Osteocyte (in vitro differentiated cells): ENCODE results near the gene TMEM63A. TPM values are rescaled to one million over a fixed set of nuclear protein-coding genes. Genes with fewer than 3 reads are reported as not detected.
"Not testable (repeated sequence)": the region's sequence is repeated elsewhere in the genome, so short reads cannot be mapped to it uniquely, and the experiment has no call there.

Experiments
- DNase-seq: peaks from one replicate; pipeline ENCODE4 v3.0.0; 2021; ENCODE audit warnings: mixed read lengths; ENCODE audit not compliant: unreplicated experiment; ENCODE audit errors: extremely low spot score
- H3K27ac Mint-ChIP-seq: one replicate; pipeline ENCODE4 v1.8.0; 2021; ENCODE audit warnings: mild to moderate bottlenecking, mixed read lengths; ENCODE audit not compliant: unreplicated experiment
- H3K27me3 Mint-ChIP-seq: one replicate; pipeline ENCODE4 v1.8.0; 2021; ENCODE audit warnings: mixed read lengths; ENCODE audit not compliant: unreplicated experiment
- H3K36me3 Mint-ChIP-seq: one replicate; pipeline ENCODE4 v1.8.0; 2021; ENCODE audit warnings: mixed read lengths; ENCODE audit not compliant: unreplicated experiment
- H3K4me1 Mint-ChIP-seq: one replicate; pipeline ENCODE4 v1.8.0; 2021; ENCODE audit warnings: mixed read lengths; ENCODE audit not compliant: unreplicated experiment
- H3K4me3 Mint-ChIP-seq: one replicate; pipeline ENCODE4 v1.8.0; 2021; ENCODE audit warnings: mild to moderate bottlenecking, moderate library complexity, mixed read lengths; ENCODE audit not compliant: unreplicated experiment
- H3K9me3 Mint-ChIP-seq: one replicate; pipeline ENCODE4 v1.8.0; 2021; ENCODE audit warnings: mixed read lengths; ENCODE audit not compliant: unreplicated experiment
- CTCF ChIP-seq: fragments of 200-600 bp; sonication (generic); IDR thresholded peaks from 2 replicates; pipeline ENCODE4 v1.5.0; 2021; ENCODE audit warnings: antibody characterized with exemption, mild to moderate bottlenecking, moderate library complexity
- total RNA-seq: library from RNA; stranded (reverse); gene quantifications from 2 replicates; pipeline ENCODE4 v1.2.1, GENCODE V29; 2021

TMEM63A gene
- total RNA-seq, 1 donor from 2014 or later: 54.8 TPM

GRCh38 chr1:225840223-225840610, 42.0 kb downstream of the TMEM63A start:
- no peaks in the 10 kb centered on the region for H3K36me3 Mint-ChIP-seq
- no peak overlapping the region for H3K4me3 Mint-ChIP-seq
- DNase-seq: no peak
- H3K4me1 Mint-ChIP-seq: peaks cover 3% of the 10 kb centered on the region
- no peaks in the 10 kb centered on the region for H3K27me3 Mint-ChIP-seq
- TF ChIP-seq CTCF: no peak
- no peak overlapping the region for H3K27ac Mint-ChIP-seq
- no peaks in the 10 kb centered on the region for H3K9me3 Mint-ChIP-seq

GRCh38 chr1:225838793-225839192, 43.4 kb downstream of the TMEM63A start:
- Mint-ChIP-seq H3K4me3 (no peak overlapping the region), H3K4me1 (peaks cover 13% of the 10 kb centered on the region), H3K27ac (no peak overlapping the region), H3K9me3 (no peaks in the 10 kb centered on the region), H3K36me3 (peaks cover 3% of the 10 kb centered on the region), H3K27me3 (no peaks in the 10 kb centered on the region)
- no peak for TF ChIP-seq CTCF
- no peak for DNase-seq

GRCh38 chr1:225836296-225836695, 45.9 kb downstream of the TMEM63A start:
- peaks cover 12% of the 10 kb centered on the region for H3K36me3 Mint-ChIP-seq
- H3K4me1 Mint-ChIP-seq: peaks cover 13% of the 10 kb centered on the region
- H3K27ac Mint-ChIP-seq, H3K27me3 Mint-ChIP-seq, H3K9me3 Mint-ChIP-seq, H3K4me3 Mint-ChIP-seq, DNase-seq: not testable (repeated sequence)

GRCh38 chr1:225835856-225836255, 46.3 kb downstream of the TMEM63A start:
- H3K27ac Mint-ChIP-seq: no peak overlapping the region
- TF ChIP-seq CTCF: no peak
- DNase-seq: no peak
- H3K4me3 Mint-ChIP-seq: no peak overlapping the region
- H3K36me3 Mint-ChIP-seq: peaks cover 12% of the 10 kb centered on the region
- H3K4me1 Mint-ChIP-seq: peaks cover 13% of the 10 kb centered on the region
- H3K27me3 Mint-ChIP-seq: no peaks in the 10 kb centered on the region
- H3K9me3 Mint-ChIP-seq: no peaks in the 10 kb centered on the region

- Mint-ChIP-seq H3K36me3 (peaks cover 12% of the 10 kb centered on the region), H3K4me1 (peaks cover 13% of the 10 kb centered on the region), H3K4me3 (no peak overlapping the region), H3K9me3 (no peaks in the 10 kb centered on the region), H3K27me3 (no peaks in the 10 kb centered on the region), H3K27ac (peak overlapping the region; percentile 57)
- no peak for TF ChIP-seq CTCF
- DNase-seq: no peak
Measured at GRCh38 chr1:225834417-225835329, 47.5 kb downstream of the TMEM63A start.
